GM18502 (cell line): Measurements from ENCODE around the gene MOK.

Source experiments
- ATAC-seq: cut with Tn5 transposase; IDR thresholded peaks from one replicate; pipeline ENCODE4 v1.9.1; 2021; ENCODE audit warnings: mild to moderate bottlenecking; ENCODE audit not compliant: unreplicated experiment, poor library complexity

The MOK gene

DNA sequence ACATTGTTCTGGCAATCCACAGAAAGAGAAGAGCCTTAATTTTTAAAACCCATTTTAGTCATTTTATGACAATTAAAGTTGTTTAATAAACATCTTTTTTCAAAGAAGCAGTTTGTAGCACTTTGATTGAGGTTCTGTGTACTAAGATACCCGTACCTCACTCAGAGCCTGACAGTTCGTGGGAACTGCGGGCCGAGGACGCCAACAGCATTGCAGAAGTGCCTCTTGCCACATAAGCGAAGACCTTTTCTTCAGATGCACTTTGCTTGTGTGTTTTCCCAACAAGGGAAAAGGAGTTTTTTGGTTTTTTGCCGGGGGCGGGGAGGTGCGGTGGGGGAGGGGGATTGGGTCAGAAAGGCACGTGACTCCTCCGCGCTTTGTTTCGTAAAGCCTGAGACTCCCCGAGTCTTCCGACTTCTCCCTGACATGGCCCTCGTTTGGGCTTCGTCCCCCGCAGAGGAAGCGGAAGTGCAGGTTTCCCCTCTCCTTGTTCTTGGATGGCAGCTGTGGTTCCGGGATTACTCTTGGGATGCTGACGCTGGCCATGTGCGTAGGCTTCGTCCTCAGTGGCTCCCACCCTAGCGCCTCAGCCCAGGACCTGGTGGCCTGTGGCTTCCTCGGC, 94.4 kb downstream of the MOK start:
- ATAC-seq = no peak

DNA sequence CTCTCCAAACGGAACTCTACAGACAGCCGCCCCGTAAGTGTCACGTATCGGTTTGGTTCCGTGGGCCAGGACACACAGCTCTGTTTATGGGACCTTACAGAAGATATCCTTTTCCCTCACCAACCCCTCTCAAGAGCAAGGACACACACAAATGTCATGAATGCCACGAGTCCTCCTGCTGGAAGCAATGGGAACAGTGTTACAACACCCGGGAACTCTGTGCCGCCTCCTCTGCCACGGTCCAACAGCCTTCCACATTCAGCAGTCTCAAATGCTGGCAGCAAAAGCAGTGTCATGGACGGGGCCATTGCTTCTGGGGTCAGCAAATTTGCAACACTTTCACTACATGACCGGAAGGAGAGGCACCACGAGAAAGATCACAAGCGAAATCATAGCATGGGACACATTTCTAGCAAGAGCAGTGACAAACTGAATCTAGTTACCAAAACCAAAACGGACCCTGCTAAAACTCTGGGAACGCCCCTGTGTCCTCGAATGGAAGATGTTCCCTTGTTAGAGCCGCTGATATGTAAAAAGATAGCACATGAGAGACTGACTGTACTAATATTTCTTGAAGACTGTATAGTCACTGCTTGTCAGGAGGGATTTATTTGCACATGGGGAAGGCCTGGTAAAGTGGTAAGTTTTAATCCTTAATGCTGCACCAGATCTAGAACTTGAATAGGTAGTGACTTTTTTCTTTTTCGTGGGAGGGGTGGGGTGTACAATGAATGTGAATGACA, 95.6 kb downstream of the MOK start:
- ATAC-seq = no peak

DNA sequence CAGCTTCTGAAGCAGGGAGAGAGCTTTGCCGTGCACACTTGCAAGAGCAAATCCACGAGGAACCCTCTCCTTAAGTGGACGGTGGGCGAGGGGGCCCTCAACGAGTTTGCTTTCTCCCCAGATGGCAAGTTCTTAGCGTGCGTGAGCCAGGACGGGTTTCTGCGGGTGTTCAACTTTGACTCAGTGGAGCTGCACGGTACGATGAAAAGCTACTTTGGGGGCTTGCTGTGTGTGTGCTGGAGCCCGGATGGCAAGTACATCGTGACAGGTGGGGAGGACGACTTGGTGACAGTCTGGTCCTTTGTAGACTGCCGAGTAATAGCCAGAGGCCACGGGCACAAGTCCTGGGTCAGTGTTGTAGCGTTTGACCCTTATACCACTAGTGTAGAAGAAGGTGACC, 96.2 kb downstream of the MOK start:
- ATAC-seq = no peak

DNA sequence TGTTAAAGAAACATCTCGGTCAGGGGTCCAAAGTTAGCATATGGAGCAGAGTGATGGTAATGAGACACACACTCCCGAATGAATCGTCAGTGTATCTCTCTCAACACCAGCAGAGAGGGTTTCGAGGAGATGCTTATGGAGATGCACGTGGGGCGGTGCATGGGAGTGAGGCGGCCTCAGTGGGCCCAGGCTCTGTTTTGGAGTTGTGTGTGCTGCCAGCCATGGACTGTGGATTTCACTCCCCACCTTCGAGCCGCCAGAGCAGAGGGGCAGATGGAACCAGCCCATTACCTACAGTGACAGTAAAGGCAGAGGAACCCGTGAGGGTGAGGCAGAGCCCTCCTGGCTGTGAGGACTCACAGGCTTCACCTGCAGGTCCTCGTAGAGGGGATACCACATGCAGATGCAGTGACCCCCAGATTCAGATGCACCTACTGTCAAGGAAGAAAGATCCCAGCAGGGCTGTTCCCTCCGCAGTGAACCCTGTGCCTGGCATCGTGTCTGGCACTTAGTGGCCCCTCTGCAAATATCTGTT, 97.1 kb downstream of the MOK start:
- no peak for ATAC-seq

DNA sequence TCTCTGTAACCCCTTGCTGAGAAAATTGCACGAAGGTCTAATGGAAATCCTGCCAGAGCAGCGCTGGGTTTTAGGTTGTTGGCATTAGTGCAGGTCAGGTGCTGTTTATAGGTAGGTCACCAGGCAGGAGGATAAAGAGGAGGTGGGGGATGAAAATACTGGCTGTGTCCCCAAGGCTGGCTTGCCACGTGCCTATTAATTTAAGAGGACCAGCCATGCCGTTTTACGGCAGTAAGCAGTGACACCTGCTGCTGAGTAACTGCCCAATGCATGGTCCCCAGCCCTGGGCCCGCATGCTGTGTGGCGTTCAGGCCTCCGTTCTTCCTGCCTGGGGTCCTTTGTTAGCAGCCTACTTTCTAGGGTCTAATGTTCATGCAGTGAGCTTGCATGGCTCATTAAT, 98.0 kb downstream of the MOK start:
- no peak for ATAC-seq

DNA sequence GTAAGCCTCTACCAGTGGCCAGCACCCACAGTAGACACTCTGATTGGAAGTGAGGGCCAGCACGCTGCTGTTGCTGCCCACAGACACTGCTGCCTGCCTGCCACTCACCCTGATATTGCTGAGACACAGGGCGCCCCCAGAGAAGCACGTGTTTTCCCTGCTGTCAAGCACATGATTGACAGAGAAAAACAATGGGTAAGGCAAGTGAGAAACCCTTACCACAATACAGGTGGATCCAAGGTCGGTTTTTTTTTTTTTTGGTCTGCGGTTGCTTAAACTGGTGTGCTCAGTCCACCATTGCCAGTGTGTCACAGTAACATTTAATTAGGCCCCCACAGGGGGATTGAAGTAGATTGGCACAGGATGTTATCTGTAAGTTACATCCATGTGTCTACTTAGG, 99.4 kb downstream of the MOK start:
- no peak for ATAC-seq

DNA sequence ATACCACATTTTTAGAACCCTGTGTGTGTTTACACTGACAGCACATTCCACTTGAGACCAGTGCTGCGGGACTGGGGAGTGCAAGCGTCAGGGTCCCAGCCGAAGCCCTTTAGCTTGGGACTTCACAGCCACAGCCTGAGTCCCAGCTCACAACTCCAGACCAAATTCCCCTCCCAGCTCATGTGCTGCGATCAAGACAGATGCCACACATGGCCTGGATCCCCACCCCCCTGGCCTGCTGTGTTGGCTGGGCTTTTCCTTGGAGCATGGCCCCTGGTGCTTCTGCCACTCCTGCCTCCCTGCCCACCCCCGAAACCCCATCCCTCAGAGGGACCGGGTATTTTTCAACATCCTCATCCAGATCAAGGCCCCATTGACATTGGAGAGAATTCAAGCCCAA, 101.6 kb downstream of the MOK start:
- ATAC-seq = no peak

DNA sequence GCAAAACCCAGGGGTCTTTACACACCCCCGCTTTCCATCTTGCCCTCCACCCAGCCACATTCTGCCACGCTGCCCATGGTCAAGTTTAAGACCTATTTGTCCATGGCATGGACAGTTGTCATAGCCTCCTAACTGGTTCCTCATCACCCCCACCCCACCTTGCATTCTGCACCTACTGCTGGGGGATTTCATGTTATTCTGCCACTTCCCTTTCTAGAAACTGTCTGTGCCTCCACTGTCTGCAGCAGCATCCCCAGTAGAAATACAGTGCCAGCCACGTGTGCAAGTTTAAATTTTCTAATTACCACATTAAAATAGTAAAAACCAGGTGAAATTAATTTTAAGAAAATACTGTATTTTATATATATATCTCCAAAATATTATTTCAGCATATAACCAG, 102.0 kb downstream of the MOK start:
- ATAC-seq = no peak

DNA sequence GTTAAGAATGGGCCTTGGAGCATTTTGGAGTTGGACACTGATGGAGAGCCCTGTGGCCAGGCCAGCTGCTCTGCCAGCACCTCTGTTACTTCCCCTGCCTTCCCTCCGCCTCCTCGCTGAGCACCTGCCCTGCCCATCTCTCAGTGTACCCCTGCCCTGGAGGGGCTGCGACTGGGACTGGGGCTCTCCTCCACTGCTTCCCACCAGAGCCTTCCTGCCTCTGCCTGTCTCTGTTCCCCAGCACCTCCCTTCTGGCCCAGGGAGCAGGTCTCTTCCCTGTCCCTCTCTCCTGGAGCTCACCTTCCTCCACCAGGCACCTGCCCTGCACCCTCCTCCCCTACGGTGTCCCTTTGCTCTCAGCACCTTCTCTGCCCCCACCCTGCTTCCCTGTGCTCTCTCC, 103.2 kb downstream of the MOK start:
- ATAC-seq = no peak

DNA sequence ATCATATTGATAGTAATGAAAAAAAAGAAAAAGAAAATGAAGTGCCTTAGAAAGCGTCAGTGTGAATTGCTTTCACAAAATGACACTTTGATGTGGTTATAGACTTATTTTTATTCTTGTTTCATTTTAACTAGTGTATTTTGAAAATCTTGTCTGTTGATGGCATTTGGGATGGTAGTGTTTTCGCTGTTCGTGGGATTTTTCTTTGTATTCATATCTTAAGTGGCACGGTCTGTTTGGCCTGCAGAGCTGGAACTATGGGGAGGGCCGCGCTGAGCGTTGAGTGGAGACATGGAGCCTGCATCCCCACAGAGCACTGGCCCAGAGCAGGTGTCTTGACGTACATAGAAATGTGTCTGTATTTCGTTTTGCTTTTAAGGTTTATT, 103.6 kb downstream of the MOK start:
- no peak for ATAC-seq

DNA sequence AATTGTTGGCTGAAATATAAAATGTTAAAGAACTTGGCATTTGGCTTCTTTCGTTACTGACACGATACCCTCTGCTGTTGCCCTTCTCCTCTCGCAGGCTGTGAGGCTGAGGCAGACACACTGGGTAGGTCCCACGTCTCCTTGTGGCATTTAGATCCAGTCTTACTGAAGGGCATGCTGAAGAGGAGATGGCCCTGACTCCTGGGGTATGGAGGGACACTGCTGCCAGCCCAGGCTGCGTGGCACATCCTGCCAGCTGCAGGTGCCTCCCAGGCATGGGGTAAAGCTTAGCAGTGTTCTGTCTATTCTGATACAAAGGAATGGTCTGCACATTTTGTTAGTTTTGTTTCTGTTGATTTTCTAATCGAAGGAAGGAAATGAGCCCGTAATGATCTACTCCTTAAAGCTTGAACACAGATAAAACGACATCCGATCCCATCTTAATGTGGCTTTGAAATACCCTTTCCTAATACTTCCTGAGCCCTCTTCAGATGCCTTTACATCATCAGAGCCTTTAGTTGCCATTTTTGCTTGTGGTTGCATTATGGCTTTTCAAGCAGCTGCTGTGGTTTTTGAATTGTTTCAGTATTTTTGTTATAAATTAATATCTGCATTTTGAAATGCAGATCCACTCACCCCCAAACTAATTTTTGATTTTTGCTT, 104.1 kb downstream of the MOK start:
- ATAC-seq = no peak

DNA sequence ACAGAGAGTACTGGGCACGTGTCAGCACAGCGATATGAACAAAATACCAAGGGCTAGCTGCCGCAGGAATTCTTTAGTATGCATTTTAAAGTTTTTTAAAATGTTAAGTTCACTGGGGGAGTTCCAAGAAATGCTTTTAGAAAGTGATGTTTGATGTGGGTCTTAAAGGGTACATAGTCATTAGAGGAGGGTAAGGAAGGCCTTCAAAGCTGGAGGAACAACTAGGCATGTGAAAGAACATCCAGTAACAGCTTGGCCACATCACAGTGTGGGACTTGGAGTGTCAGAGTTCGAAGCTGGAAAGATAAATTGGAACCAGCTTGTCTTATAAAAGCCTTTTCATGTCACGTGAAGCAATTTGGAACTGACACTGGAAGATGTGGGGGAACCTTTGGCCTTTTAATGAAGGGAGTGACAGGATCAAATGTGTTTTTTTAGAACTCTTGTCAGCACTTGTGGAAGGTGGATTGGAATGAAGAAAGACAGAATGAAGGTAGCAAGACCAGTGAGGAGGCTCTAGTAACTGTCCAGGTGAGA, 107.6 kb downstream of the MOK start:
- no peak for ATAC-seq

DNA sequence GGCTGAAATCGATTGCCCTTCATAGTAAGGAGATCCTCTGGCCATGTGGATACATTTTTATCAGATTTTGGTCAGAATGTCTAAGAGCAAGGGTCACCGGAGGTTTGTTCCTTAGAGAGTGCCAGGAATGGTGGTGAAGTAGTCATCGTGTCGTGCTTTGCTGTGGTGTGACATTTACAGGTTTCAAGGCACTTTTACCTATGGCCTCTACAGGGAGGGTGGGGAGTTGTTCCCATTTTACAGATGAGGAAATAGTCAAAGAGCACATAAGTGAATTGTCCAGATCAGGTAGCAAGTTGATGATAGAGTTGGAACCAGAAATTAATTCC, 108.1 kb downstream of the MOK start:
- ATAC-seq = no peak

DNA sequence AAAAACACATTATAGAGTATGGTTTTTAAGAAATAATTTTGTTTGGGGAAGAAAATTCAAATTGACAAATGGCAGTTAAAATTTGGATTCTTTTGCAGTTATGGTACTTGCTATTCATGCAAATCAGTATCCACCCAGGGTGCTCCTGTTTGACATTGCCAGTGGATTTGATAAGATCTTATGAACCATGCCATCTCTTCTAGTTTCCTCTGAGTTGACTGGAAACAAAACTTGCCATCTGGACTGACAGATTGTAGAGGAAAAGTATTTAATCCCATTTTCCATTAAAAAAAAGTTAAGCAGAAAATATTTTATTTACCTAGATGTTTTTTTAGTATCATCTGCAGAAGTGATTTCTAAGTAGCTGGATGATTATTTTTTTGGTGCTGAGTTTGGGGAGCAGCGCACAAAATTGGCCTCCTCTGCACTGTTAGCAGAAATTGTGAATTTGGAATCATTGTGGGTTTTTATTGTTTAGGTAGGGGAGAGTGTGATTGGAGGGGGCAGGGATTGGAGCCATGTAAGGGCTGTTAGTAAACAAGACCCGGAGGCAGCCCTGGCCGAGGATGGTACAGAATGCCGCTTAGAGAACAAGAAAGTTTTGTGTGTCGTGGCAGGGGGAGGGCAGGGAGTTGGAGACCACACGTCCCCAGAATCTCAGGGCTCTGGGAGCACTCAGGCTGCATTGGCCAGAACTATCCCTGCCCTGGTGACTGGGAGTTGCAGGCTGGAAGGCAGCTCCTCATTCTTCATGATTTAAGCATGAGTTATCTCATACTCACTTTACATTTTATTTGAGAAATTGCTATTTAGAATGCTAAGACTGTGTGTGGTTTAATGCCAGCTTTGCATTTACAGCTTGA, 108.7 kb downstream of the MOK start:
- no peak for ATAC-seq

DNA sequence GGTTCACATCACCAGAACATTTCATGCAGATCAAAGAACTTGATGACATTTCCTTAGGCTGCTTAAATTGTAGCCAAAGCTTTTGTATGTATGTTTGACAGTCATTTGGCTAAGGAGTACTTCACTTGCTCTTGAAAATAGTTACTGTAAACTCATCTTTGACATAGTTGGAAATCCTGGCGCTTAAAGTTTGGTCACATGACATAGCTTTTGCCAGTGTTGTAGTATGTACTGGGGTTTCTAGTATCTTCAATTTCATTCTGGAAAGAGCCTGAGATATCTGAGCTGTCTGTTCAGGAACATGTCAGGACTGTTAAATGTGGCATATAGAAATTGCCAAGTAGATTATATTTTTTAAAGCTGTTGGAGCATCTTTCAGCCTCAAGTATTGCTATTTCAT, 109.5 kb downstream of the MOK start:
- ATAC-seq = no peak

DNA sequence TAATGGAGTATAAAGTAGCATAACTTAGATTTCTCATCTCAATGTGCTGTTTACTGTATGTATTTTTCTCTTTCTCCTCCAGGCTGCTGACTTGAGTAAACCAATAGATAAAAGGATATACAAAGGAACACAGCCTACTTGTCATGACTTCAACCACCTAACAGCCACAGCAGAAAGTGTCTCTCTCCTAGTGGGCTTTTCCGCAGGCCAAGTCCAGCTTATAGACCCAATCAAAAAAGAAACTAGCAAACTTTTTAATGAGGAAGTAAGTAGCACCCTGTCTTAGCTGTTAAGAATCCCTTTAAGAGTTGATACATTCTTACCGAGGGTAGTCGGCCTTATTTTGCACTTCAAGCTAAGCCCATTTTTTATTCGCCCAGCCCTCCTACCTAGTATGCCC, 110.1 kb downstream of the MOK start:
- ATAC-seq = no peak

DNA sequence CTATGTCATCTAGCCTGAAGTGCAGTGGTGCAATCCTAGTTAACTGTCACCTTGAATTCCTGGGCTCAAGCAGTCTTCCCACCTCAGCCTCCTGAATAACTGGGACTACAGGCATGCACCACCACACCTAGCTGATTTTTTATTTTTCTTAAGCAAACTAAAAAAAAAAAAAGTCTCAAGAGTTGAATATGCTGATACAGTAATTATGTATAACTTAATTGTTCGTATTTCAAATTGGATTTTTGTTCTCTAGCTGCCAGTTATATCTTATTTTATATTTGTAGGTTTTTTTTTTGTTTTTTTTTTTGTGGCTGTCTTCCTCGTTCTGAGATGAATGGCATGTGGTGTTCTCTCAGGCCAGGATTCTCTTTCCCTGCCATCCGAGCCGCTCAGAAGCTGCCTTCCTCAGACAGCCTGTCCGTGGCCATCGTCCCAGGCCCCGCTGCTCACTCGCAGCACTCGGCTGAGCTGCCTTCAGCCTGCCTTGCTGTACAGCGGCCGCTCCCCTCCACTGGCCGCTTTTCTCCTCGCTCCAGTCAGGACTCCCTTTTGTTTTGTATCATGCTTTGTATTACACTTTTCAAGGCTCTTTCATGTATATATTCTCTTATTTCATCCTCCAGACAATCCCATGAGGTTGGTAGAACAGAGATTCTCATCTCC, 112.0 kb downstream of the MOK start:
- no peak for ATAC-seq

DNA sequence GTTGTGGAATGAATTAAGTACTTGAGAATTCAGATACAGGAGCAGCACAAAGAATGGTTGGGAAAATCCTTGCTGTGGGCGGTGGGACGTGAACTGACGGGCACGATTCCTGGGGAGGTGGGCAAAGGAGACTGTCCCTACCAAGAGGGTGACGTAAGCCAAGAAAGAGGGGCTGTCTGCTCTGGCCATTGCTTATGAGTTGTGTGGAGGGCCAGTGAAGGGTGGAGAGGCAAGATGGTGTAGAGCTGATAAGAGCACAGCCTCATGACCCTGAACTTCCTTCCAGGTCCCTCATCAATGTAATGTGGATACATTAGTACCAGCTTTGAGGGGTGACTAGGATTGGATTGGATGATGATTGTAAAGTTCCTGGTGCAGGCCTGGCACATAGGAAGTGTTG, 115.1 kb downstream of the MOK start:
- ATAC-seq = no peak

DNA sequence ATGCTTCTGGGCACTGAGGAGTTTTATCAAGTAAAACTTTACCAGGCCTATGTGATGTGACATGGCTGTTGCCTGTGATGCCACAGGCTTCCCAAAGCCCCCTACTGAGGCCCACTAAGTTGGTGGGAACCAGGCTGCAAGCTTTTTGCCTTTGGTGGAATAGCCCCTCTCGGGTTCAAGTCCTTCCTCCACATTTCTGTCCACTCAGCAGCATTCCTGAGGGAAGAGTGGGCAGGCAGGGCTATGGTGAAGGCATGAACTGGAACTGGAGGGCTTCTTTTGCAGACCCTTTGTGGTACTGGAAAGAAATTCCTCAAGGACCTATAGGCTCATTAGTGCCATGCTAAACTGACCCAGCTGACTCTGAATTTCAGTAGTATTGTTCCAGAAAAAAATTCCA, 116.8 kb downstream of the MOK start:
- no peak for ATAC-seq

DNA sequence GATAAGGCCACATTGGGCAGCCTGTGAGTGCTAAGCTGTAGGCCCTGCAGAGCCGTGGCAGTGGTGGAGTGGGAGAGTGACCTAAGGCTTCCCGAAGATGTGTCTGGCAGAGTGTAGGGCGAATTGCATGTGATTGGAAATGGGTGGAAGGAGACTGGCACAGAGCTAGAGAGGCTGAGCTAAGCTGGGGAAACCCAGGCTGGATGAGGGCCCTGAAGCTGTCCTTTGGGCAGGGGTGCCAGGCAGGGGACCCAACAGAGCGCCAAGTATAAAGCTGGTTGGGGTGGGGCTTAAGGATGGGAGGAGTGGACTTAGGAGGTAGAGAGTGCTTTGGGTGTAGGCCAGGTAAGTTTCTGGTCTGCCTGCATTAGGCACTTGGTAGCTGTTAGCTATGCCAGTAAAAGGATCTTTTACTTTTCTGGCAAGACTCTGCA, 117.4 kb downstream of the MOK start:
- ATAC-seq = no peak
